GM18520 (cell line): Measurements from ENCODE around the gene SF3B5.
"Not testable (repeated sequence)": the region's sequence is repeated elsewhere in the genome, so short reads cannot be mapped to it uniquely, and the experiment has no call there.

Experiments
- ATAC-seq: cut with Tn5 transposase; IDR thresholded peaks from one replicate; pipeline ENCODE4 v1.9.1; 2021; ENCODE audit not compliant: unreplicated experiment

SF3B5 gene

GRCh38 chr6:144095134-144096002, at the start of gene SF3B5:
TSS of gene SF3B5 (minus strand) at chr6:144095573. CDS start at chr6:144095497, 76 bp downstream.
- ATAC-seq: peak; percentile 98

GRCh38 chr6:144144996-144145395, 49.6 kb upstream of the SF3B5 start:
- ATAC-seq: no peak

- ATAC-seq: no peak
Measured at GRCh38 chr6:144143878-144144277, 48.5 kb upstream of the SF3B5 start.

DNA sequence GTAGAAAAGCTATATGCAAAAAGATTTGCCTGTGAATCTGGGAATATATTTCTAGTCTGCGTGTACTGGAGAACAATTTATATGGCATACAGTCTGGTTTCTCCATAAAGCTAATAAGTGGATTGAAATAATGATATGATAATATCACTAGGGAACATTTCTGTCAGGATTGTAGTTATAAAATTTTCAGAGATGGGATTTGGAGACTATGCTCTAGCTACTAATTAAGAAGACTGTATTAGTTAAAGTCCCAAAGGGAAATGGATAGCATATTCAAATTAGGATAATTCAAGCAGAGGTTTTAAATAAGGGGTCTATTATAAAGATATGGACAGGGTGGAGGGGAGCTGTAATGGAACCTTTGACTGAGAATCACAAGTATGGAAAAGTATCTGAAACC, 47.7 kb upstream of the SF3B5 start:
- no peak for ATAC-seq

- no peak for ATAC-seq
Measured at GRCh38 chr6:144141470-144141869, 46.1 kb upstream of the SF3B5 start.

DNA sequence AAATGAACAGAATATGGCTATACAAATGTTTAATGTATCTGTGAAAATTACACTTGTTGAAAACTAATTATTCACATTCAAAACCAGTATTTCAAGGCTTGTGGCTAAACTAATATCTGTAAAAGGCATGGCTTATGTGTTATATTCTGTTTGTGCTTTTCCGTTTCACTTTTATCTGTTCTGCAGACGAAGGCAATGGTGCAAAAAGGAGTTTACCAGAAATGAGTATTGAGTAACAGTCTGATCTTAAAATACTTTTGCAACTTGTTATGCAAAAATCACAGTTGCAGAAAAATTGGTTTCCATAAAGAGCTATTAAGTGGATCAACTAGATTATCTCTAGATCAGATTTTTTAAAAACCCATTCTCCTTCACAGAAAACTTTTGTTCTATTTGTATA, 45.5 kb upstream of the SF3B5 start:
- peak; percentile 83 for ATAC-seq

GRCh38 chr6:144139817-144140216, 44.4 kb upstream of the SF3B5 start:
- ATAC-seq: no peak

- ATAC-seq: no peak
Measured at GRCh38 chr6:144138542-144138941, 43.2 kb upstream of the SF3B5 start.

DNA sequence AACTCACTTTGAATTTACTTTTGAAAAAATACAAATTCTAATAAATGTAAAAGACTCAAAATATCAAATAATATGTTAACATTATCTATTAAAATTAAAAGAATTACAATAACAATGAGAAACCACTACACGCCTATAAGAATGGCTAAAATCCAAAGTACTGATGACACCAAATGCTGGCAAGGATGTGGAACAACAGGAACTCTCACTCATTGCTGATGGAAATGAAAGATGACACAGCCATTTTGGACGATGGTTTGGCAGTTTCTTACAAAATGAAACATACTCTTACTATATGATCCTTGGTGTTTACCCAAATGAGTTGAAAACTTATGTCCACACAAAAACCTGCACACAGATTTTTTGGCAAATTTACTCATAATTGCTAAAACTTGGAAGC, 39.4 kb upstream of the SF3B5 start:
- ATAC-seq: no peak

GRCh38 chr6:144134176-144134575, 38.8 kb upstream of the SF3B5 start:
- ATAC-seq: no peak

DNA sequence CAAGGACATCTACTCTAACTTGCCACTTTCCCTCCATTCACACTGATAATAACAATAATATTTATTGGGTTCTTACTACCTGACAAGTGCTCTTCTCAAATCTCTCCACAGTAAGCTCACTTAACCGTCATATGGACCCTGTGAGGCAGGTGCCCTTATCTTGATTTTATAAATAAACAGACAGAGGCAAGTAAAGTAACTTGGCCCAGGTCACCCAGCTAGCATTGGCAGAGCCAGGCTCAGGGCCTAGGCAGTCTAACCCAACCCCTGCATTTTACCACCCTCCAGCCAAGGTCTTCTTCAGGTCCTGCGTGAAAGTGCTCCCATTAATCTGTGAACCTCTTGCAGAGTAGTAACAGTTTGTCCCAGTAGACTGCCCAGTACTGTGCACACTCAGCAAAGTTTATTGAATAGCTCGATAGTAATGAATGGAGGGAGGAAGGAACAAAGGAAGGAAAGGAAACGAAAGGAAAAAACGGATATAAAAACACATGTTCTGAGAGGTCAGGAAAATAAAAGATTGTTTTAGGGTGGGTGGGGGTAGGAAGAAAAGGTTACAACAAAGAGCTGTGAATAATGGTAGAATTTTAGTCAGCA, 38.0 kb upstream of the SF3B5 start:
- no peak for ATAC-seq

GRCh38 chr6:144132167-144132690, 36.9 kb upstream of the SF3B5 start:
- not testable (repeated sequence) for ATAC-seq

- ATAC-seq: peak; percentile 63
Measured at GRCh38 chr6:144131248-144131709, 35.9 kb upstream of the SF3B5 start.

DNA sequence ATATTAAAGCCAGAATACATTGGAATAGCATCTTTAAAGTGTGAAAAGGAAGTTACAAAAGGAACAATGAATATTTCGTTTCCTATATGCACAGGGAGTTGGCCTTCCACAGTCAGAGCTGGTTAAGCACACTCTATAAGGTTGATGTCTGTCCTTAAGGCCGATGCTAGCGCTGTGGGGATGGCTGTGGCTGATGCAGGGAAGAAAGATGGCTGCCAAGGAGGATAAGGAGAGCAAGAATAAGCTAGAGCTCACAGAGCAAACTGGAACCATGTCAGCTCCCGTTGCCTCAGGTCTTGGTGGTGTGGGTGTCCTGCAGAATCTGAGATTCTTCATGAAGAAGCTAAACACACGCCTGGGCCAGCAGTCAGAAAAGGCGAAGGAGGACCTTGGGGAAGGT, 34.1 kb upstream of the SF3B5 start:
- no peak for ATAC-seq

GRCh38 chr6:144127097-144127496, 31.7 kb upstream of the SF3B5 start:
- ATAC-seq: no peak

DNA sequence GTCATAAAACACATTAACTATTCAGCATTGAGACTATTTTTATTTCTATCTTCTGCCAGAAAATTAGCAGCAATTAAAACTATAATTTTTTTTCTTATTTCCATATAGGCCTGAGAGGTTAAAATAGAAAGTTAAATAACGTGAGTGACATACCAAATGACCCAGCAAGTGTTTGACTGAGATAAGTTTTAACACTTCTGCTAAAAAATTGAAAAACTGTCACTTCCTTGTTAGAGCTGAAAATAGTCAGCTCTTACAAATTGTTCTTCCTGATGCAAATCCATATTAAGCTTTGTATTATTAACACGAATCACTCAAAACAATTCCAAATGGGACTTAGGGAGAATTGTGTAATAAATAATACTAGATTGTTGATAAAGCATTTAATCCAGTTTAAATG, 28.5 kb upstream of the SF3B5 start:
- no peak for ATAC-seq

GRCh38 chr6:144123421-144123820, 28.0 kb upstream of the SF3B5 start:
- no peak for ATAC-seq

GRCh38 chr6:144122861-144123260, 27.5 kb upstream of the SF3B5 start:
- no peak for ATAC-seq

DNA sequence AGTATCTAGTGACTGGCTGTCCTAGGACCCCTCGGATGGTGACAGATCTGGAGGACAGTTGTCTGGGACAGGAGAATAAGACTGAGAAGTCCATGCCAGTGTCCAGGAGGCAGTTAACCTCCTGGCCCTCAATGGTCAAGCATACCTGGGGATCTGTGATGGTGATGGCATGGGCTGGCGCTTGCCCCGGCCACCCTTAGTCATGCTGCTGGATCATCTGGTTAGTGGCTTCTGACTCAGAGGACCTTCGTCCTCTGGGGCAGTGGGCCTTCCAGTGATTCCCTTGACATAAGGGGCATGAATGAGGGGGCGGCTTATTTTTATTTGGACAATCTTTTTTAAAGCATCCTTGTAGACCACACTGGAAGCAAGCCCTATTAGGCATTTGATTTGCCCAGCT, 24.0 kb upstream of the SF3B5 start:
- ATAC-seq: no peak

DNA sequence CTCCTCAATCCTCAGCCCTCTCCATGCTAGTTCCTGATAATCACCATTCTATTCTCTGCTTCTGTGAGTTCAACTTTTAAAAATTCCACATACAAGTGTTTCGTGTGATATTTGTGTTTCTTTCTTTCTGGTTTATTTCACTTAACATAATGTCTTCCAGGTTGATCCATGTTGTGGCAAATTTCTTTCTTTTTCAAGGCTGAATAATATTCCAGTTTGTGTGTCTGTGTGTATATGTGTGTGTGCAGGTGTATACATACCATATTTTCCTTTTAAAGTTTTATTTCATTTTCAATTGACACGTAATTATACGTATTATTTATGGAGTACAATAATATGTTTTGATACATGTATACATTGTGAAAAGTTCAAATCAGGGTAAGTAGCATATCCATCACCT, 19.8 kb upstream of the SF3B5 start:
- no peak for ATAC-seq

GRCh38 chr6:144113366-144113765, 18.0 kb upstream of the SF3B5 start:
- ATAC-seq: no peak

GRCh38 chr6:144110210-144110609, 14.8 kb upstream of the SF3B5 start:
- no peak for ATAC-seq
